ENCODE data around the gene HYAL1. TPM values are rescaled to one million over a fixed set of nuclear protein-coding genes. Genes with fewer than 3 reads are reported as not detected.
A peak's percentile ranks its signal among the peaks of the same experiment; 100 is the strongest.

HYAL1 gene
- total RNA-seq, 1 donor from 2014 or later, result 7.1 TPM

GRCh38 chr3:50278880-50279224 lies 24.5 kb downstream of the HYAL1 start, which contains the start of gene LSMEM2:
Gene LSMEM2, plus strand, starts transcription at chr3:50279087. Its CDS starts 27 bp downstream, at chr3:50279114.
- DNase-seq (ENCODE audit: low read depth) (no peak), FAIRE-seq (peak; percentile 66)
- no peak within 1 kb of the TSS for H3K4me3 ChIP-seq (ENCODE audit: low read depth, low read length)
- H3K27me3 ChIP-seq (ENCODE audit: control insufficient read depth, insufficient read depth, low read length), result no peaks in the 10 kb centered on the region
- H3K36me3 ChIP-seq (ENCODE audit: control insufficient read depth, insufficient read depth, low read length), result no peaks in the 10 kb centered on the region
- no peak for TF ChIP-seq CTCF (IDR thresholded peaks at IDR 0.05; ENCODE audit: insufficient read depth, low read length, severe bottlenecking)

GRCh38 chr3:50278123-50278879 lies 25.1 kb downstream of the HYAL1 start:
- FAIRE-seq (peak; percentile 80), DNase-seq (ENCODE audit: low read depth) (no peak)
- no peaks in the 10 kb centered on the region for H3K36me3 ChIP-seq (ENCODE audit: control insufficient read depth, insufficient read depth, low read length)
- TF ChIP-seq CTCF (IDR thresholded peaks at IDR 0.05; ENCODE audit: insufficient read depth, low read length, severe bottlenecking), result no peak
- H3K27me3 ChIP-seq (ENCODE audit: control insufficient read depth, insufficient read depth, low read length), result no peaks in the 10 kb centered on the region
- H3K4me3 ChIP-seq (ENCODE audit: low read depth, low read length), result no peak overlapping the region

GRCh38 chr3:50276762-50277101 lies 26.6 kb downstream of the HYAL1 start:
- no peak for DNase-seq (ENCODE audit: low read depth)
- Histone ChIP-seq H3K36me3 (ENCODE audit: control insufficient read depth, insufficient read depth, low read length) (no peaks in the 10 kb centered on the region), H3K27me3 (ENCODE audit: control insufficient read depth, insufficient read depth, low read length) (no peaks in the 10 kb centered on the region), H3K4me3 (ENCODE audit: low read depth, low read length) (no peak overlapping the region)
- no peak for TF ChIP-seq CTCF (IDR thresholded peaks at IDR 0.05; ENCODE audit: insufficient read depth, low read length, severe bottlenecking)
- no peak for FAIRE-seq

- FAIRE-seq (no peak), DNase-seq (ENCODE audit: low read depth) (no peak)
- H3K36me3 ChIP-seq (ENCODE audit: control insufficient read depth, insufficient read depth, low read length), result no peaks in the 10 kb centered on the region
- no peaks in the 10 kb centered on the region for H3K27me3 ChIP-seq (ENCODE audit: control insufficient read depth, insufficient read depth, low read length)
- no peak for TF ChIP-seq CTCF (IDR thresholded peaks at IDR 0.05; ENCODE audit: insufficient read depth, low read length, severe bottlenecking)
- no peak overlapping the region for H3K4me3 ChIP-seq (ENCODE audit: low read depth, low read length)
Observed at GRCh38 chr3:50275996-50276761, 27.2 kb downstream of the HYAL1 start.

GRCh38 chr3:50275141-50275995 lies 28.0 kb downstream of the HYAL1 start:
- FAIRE-seq (no peak), DNase-seq (ENCODE audit: low read depth) (no peak)
- no peak for TF ChIP-seq CTCF (IDR thresholded peaks at IDR 0.05; ENCODE audit: insufficient read depth, low read length, severe bottlenecking)
- Histone ChIP-seq H3K27me3 (ENCODE audit: control insufficient read depth, insufficient read depth, low read length) (no peaks in the 10 kb centered on the region), H3K36me3 (ENCODE audit: control insufficient read depth, insufficient read depth, low read length) (no peaks in the 10 kb centered on the region), H3K4me3 (ENCODE audit: low read depth, low read length) (no peak overlapping the region)

Data from bronchial epithelial cell (primary cell).